Neural crest cell (in vitro differentiated cells): ENCODE measurements around the gene ABCA9. TPM values are rescaled to one million over a fixed set of nuclear protein-coding genes. Genes with fewer than 3 reads are reported as not detected.

Experiments used
- DNase-seq: peaks from one replicate; pipeline ENCODE4 v3.0.0; 2021; ENCODE audit warnings: low read depth, mixed read lengths, low spot score
- H3K27ac Mint-ChIP-seq: one replicate; pipeline ENCODE4 v1.8.0; 2021; ENCODE audit warnings: mild to moderate bottlenecking, mixed read lengths; ENCODE audit not compliant: unreplicated experiment
- H3K27me3 Mint-ChIP-seq: 2 replicates; pipeline ENCODE4 v1.8.0; 2021; ENCODE audit warnings: low read depth, mild to moderate bottlenecking, mixed read lengths
- H3K36me3 Mint-ChIP-seq: 2 replicates; pipeline ENCODE4 v1.8.0; 2021; ENCODE audit warnings: low read depth, mild to moderate bottlenecking, mixed read lengths
- H3K4me1 Mint-ChIP-seq: 2 replicates; pipeline ENCODE4 v1.8.0; 2021; ENCODE audit warnings: mixed read lengths
- H3K4me3 Mint-ChIP-seq: one replicate; pipeline ENCODE4 v1.8.0; 2021; ENCODE audit warnings: mild to moderate bottlenecking, mixed read lengths
- H3K9me3 Mint-ChIP-seq: 2 replicates; pipeline ENCODE4 v1.8.0; 2021; ENCODE audit warnings: mixed read lengths
- CTCF ChIP-seq: fragments of 200-600 bp; sonication (generic); conservative IDR thresholded peaks from 2 replicates; pipeline ENCODE4 v1.5.0; 2021; ENCODE audit warnings: antibody characterized with exemption, mild to moderate bottlenecking
- total RNA-seq: library from RNA; stranded (reverse); gene quantifications from 2 replicates; pipeline ENCODE4 v1.2.1, GENCODE V29; 2021

ABCA9 gene
- total RNA-seq, 1 donor from 2014 or later: 1.3 TPM

- no peak for DNase-seq
- peaks cover 3% of the 10 kb centered on the region for H3K36me3 Mint-ChIP-seq
- peaks cover 16% of the 10 kb centered on the region for H3K9me3 Mint-ChIP-seq
- H3K27ac Mint-ChIP-seq: no peak overlapping the region
- no peak for TF ChIP-seq CTCF
- H3K4me1 Mint-ChIP-seq: peaks cover 24% of the 10 kb centered on the region
- no peak overlapping the region for H3K4me3 Mint-ChIP-seq
- H3K27me3 Mint-ChIP-seq: no peaks in the 10 kb centered on the region
Measured at GRCh38 chr17:69048634-69049033, 12.1 kb downstream of the ABCA9 start.

- peaks cover 20% of the 10 kb centered on the region for H3K4me1 Mint-ChIP-seq
- no peak for TF ChIP-seq CTCF
- DNase-seq: no peak
- H3K9me3 Mint-ChIP-seq: peaks cover 10% of the 10 kb centered on the region
- no peaks in the 10 kb centered on the region for H3K27me3 Mint-ChIP-seq
- peaks cover 3% of the 10 kb centered on the region for H3K36me3 Mint-ChIP-seq
- H3K4me3 Mint-ChIP-seq: no peak overlapping the region
- H3K27ac Mint-ChIP-seq: peak overlapping the region; percentile 92
Measured at GRCh38 chr17:69047368-69048263, 13.1 kb downstream of the ABCA9 start.

GRCh38 chr17:69046121-69046807 lies 14.5 kb downstream of the ABCA9 start:
- Mint-ChIP-seq H3K27ac (no peak overlapping the region), H3K4me1 (peaks cover 18% of the 10 kb centered on the region), H3K27me3 (no peaks in the 10 kb centered on the region), H3K4me3 (no peak overlapping the region), H3K9me3 (peaks cover 6% of the 10 kb centered on the region), H3K36me3 (no peaks in the 10 kb centered on the region)
- no peak for TF ChIP-seq CTCF
- no peak for DNase-seq

GRCh38 chr17:69045646-69046045 lies 15.1 kb downstream of the ABCA9 start:
- H3K36me3 Mint-ChIP-seq: no peaks in the 10 kb centered on the region
- H3K4me1 Mint-ChIP-seq: peaks cover 14% of the 10 kb centered on the region
- no peak overlapping the region for H3K4me3 Mint-ChIP-seq
- DNase-seq: no peak
- peaks cover 5% of the 10 kb centered on the region for H3K9me3 Mint-ChIP-seq
- H3K27me3 Mint-ChIP-seq: no peaks in the 10 kb centered on the region
- TF ChIP-seq CTCF: no peak
- H3K27ac Mint-ChIP-seq: no peak overlapping the region

- Mint-ChIP-seq H3K4me1 (peaks cover 14% of the 10 kb centered on the region), H3K36me3 (no peaks in the 10 kb centered on the region), H3K27ac (no peak overlapping the region), H3K4me3 (no peak overlapping the region), H3K27me3 (no peaks in the 10 kb centered on the region), H3K9me3 (peaks cover 5% of the 10 kb centered on the region)
- no peak for TF ChIP-seq CTCF
- DNase-seq: no peak
Measured at GRCh38 chr17:69044371-69044770, 16.4 kb downstream of the ABCA9 start.
